ENCODE measurements around the gene FOXK2.

- TF ChIP-seq, protein P1, sequence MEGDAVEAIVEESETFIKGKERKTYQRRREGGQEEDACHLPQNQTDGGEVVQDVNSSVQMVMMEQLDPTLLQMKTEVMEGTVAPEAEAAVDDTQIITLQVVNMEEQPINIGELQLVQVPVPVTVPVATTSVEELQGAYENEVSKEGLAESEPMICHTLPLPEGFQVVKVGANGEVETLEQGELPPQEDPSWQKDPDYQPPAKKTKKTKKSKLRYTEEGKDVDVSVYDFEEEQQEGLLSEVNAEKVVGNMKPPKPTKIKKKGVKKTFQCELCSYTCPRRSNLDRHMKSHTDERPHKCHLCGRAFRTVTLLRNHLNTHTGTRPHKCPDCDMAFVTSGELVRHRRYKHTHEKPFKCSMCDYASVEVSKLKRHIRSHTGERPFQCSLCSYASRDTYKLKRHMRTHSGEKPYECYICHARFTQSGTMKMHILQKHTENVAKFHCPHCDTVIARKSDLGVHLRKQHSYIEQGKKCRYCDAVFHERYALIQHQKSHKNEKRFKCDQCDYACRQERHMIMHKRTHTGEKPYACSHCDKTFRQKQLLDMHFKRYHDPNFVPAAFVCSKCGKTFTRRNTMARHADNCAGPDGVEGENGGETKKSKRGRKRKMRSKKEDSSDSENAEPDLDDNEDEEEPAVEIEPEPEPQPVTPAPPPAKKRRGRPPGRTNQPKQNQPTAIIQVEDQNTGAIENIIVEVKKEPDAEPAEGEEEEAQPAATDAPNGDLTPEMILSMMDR (IDR thresholded peaks at IDR 0.05 in 4 of 5, conservative IDR thresholded peaks at IDR 0.05 in 1 of 5): no peak
- TF ChIP-seq POLR2A (IDR thresholded peaks at IDR 0.05): no peak
Observed at GRCh38 chr17:82650723-82651122, 131.2 kb downstream of the FOXK2 start.

Measured in gastrocnemius medialis (tissue), 4 donors.